PC-9 (cell line): ENCODE data around the gene KIF17. TPM values are rescaled to one million over a fixed set of nuclear protein-coding genes. Genes with fewer than 3 reads are reported as not detected.

Experiments used
- BruUV-seq: library from RNA; stranded (reverse); fragments of 400-500 nt; replicated peaks from 2 replicates; lab custom pipeline; 2021; lab: Mats Ljungman, UMichigan
- CTCF ChIA-PET: fragments of 300-600 bp; sonication (Branson Sonifier 250); formaldehyde crosslinking; loops from one replicate; lab custom pipeline; 2022; ENCODE audit warnings: antibody characterized with exemption; lab: Charles Lee
- POLR2A ChIA-PET: fragments of 300-600 bp; sonication (Branson Sonifier 250); formaldehyde crosslinking; loops from one replicate; lab custom pipeline; 2022; ENCODE audit warnings: antibody characterized with exemption; ENCODE audit not compliant: unreplicated experiment; lab: Charles Lee
- DNase-seq, 2 experiments: peaks; one replicate each; pipeline versions ENCODE4 v3.0.0 to v3.0.0-alpha.2; 2015 to 2022; ENCODE audit warnings: mixed read lengths in 1 of 2
- H2AFZ ChIP-seq: fragments of 200-600 bp; sonication (generic); 2 replicates; pipeline ENCODE4 v1.8.1; 2017; ENCODE audit warnings: antibody characterized with exemption
- H3F3A ChIP-seq: fragments of 200-600 bp; sonication (generic); 2 replicates; pipeline ENCODE4 v1.8.1; 2017; ENCODE audit warnings: antibody characterized with exemption, mild to moderate bottlenecking, low read depth; ENCODE audit not compliant: insufficient read depth
- H3K27ac ChIP-seq: fragments of 200-600 bp; sonication (generic); 2 replicates; pipeline ENCODE4 v1.6.1; 2016; ENCODE audit warnings: mixed run types
- H3K27me3 ChIP-seq: fragments of 200-600 bp; sonication (generic); 2 replicates; pipeline ENCODE4 v1.6.1; 2016; ENCODE audit warnings: low read depth, mixed run types; ENCODE audit not compliant: insufficient read depth
- H3K36me3 ChIP-seq: fragments of 200-600 bp; sonication (generic); 2 replicates; pipeline ENCODE4 v1.6.1; 2016; ENCODE audit warnings: low read depth, mixed run types
- H3K4me1 ChIP-seq: fragments of 200-600 bp; sonication (generic); replicated peaks from 2 replicates; pipeline ENCODE4 v1.6.1; 2016; ENCODE audit warnings: mixed run types; ENCODE audit not compliant: insufficient read depth
- H3K4me2 ChIP-seq: fragments of 200-600 bp; sonication (generic); 2 replicates; pipeline ENCODE4 v1.6.1; 2017; ENCODE audit warnings: mixed run types
- H3K4me3 ChIP-seq: fragments of 200-600 bp; sonication (generic); 2 replicates; pipeline ENCODE4 v1.6.1; 2016; ENCODE audit warnings: mixed run types
- H3K79me2 ChIP-seq: fragments of 200-600 bp; sonication (generic); 2 replicates; pipeline ENCODE4 v1.6.1; 2017; ENCODE audit warnings: low read depth, mixed run types
- H3K9me2 ChIP-seq: fragments of 200-600 bp; sonication (generic); 2 replicates; pipeline ENCODE4 v1.8.1; 2017; ENCODE audit warnings: mild to moderate bottlenecking; ENCODE audit not compliant: insufficient read depth
- H3K9me3 ChIP-seq: fragments of 200-600 bp; sonication (generic); 2 replicates; pipeline ENCODE4 v1.8.1; 2016; ENCODE audit warnings: low read depth; ENCODE audit not compliant: insufficient read depth
- H4K20me1 ChIP-seq: fragments of 200-600 bp; sonication (generic); 2 replicates; pipeline ENCODE4 v1.8.1; 2017; ENCODE audit not compliant: insufficient read depth
- CTCF ChIP-seq: fragments of 200-600 bp; sonication (generic); conservative IDR thresholded peaks from 2 replicates; pipeline ENCODE4 v1.6.1; 2017; ENCODE audit warnings: mixed run types, antibody characterized with exemption, mild to moderate bottlenecking, moderate library complexity
- EZH2 ChIP-seq: fragments of 200-600 bp; sonication (generic); IDR thresholded peaks from 2 replicates; pipeline ENCODE4 v1.8.0; 2017; ENCODE audit warnings: antibody characterized with exemption, low read depth
- intact Hi-C: fragments of 100-400 bp; cut with micrococcal nuclease; formaldehyde crosslinking; loops from one replicate; pipeline ENCODE4 v1.10.0; 2022; ENCODE audit not compliant: unreplicated experiment
- total RNA-seq: library from RNA; stranded (reverse); gene quantifications from 2 replicates; pipeline ENCODE4 v1.2.3, GENCODE V29; 2021

KIF17 gene
- total RNA-seq, 1 experiment from 2014 or later = 1.2 TPM

DNA sequence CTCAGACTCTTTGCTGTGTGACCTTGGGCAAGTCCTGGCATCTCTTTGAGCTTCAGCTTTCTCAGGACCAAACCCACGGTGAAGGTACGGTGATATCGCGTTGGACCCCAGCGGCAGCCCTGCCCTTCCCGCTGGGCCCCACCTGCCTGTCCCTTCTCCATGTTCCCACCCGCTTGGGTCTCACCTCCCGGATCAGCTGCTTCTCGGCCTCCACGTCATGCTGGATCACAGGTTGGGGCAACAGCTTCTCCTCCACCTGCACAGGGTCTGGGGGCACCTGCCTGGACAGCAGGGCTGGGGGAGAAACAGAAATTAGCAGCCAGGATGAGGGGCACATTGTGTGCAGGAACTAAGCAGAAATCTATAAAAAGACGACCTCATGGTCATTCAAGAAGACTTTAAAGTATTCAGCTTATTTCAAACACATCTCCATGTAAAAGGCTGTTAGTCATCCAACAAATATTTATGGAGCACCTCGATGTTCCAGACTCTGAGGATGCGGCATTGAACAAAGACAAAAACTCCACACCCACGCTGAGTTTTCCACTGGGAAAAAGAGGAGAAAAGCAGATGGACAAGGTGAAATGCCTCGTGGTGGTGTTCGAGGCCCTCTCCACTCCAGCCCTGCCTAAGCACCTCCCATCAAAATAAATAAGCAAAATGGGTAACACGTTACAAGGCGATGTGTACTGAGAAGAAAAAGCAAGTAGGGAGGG lies 19.5 kb downstream of the KIF17 start:
- H3K36me3 ChIP-seq = no peaks in the 10 kb centered on the region
- ChIA-PET CTCF (no interaction called here), POLR2A (no interaction called here)
- no peak overlapping the region for H2AFZ ChIP-seq
- no peaks in the 10 kb centered on the region for H3K27me3 ChIP-seq
- no peaks in the 10 kb centered on the region for H3K9me2 ChIP-seq
- no peaks in the 10 kb centered on the region for H4K20me1 ChIP-seq
- H3K9me3 ChIP-seq = no peaks in the 10 kb centered on the region
- DNase-seq = no peak
- no peak overlapping the region for H3K4me3 ChIP-seq
- BruUV-seq = no TSS peak
- H3K4me2 ChIP-seq = no peak overlapping the region
- H3K79me2 ChIP-seq = no peaks in the 10 kb centered on the region
- H3K4me1 ChIP-seq = peaks cover 5% of the 10 kb centered on the region; the same call in 1 of the 2 replicates
- no peak overlapping the region for H3K27ac ChIP-seq
- intact Hi-C loops = loop anchor here (5.0 kb wide), 1 partner anchor 34 kb away; the partner anchor contains the start of gene SH2D5
- TF ChIP-seq EZH2 (no peak), CTCF (no peak)
- no peaks in the 10 kb centered on the region; the same call in 1 of the 2 replicates for H3F3A ChIP-seq

- ChIA-PET CTCF (interaction anchor here (1.0 to 1.2 kb wide), 3 partner anchors 8 to 554 kb away, joined by 3 to 4 read pairs (median 4); no protein-coding TSS in a partner anchor), POLR2A (no interaction called here)
- H3K4me2 ChIP-seq = peak overlapping the region; percentile 93
- no TSS peak for BruUV-seq
- H3K27me3 ChIP-seq = no peaks in the 10 kb centered on the region
- no peaks in the 10 kb centered on the region for H3K79me2 ChIP-seq
- no peaks in the 10 kb centered on the region for H3K9me3 ChIP-seq
- H3K4me3 ChIP-seq = no peak overlapping the region
- no peaks in the 10 kb centered on the region; the same call in 1 of the 2 replicates for H3F3A ChIP-seq
- no peak overlapping the region for H2AFZ ChIP-seq
- H3K27ac ChIP-seq = no peak overlapping the region
- no peaks in the 10 kb centered on the region for H4K20me1 ChIP-seq
- TF ChIP-seq EZH2 (no peak), CTCF (no peak)
- intact Hi-C loops = loop anchor here (5.0 kb wide), 1 partner anchor 35 kb away; the partner anchor contains the start of gene SH2D5
- no peaks in the 10 kb centered on the region for H3K36me3 ChIP-seq
- H3K4me1 ChIP-seq = peaks cover 5% of the 10 kb centered on the region; the same call in 1 of the 2 replicates
- H3K9me2 ChIP-seq = no peaks in the 10 kb centered on the region
- no peak for DNase-seq
Measured at GRCh38 chr1:20697563-20697962, 20.2 kb downstream of the KIF17 start.

- ChIA-PET CTCF (interaction anchor here (0.6 to 1.2 kb wide), 13 partner anchors 9 to 1279 kb away, joined by 3 to 12 read pairs (median 4); no protein-coding TSS in a partner anchor), POLR2A (interaction anchor here (0.6 to 0.7 kb wide), 2 partner anchors 285 to 498 kb away, joined by 3 to 6 read pairs; no protein-coding TSS in a partner anchor)
- H3K9me2 ChIP-seq = no peaks in the 10 kb centered on the region
- no peaks in the 10 kb centered on the region for H3K36me3 ChIP-seq
- intact Hi-C loops = loop anchor here (1.0 to 5.0 kb wide), 2 partner anchors 36 to 499 kb away; partner anchors contain the start of gene SH2D5
- H2AFZ ChIP-seq = peak overlapping the region; percentile 83
- no peaks in the 10 kb centered on the region for H3K79me2 ChIP-seq
- no peaks in the 10 kb centered on the region; the same call in 1 of the 2 replicates for H3F3A ChIP-seq
- peak overlapping the region; percentile 93 for H3K4me2 ChIP-seq
- TF ChIP-seq CTCF = peak; percentile 84
- no peak for TF ChIP-seq EZH2
- peak overlapping the region; percentile 65; the same call in 1 of the 2 replicates for H3K4me3 ChIP-seq
- H3K27me3 ChIP-seq = no peaks in the 10 kb centered on the region
- H4K20me1 ChIP-seq = no peaks in the 10 kb centered on the region
- peaks cover 5% of the 10 kb centered on the region; the same call in 1 of the 2 replicates for H3K4me1 ChIP-seq
- DNase-seq = peak; percentile 67 to 90
- BruUV-seq = no TSS peak
- peak overlapping the region; percentile 53; the same call in 1 of the 2 replicates for H3K27ac ChIP-seq
- no peaks in the 10 kb centered on the region for H3K9me3 ChIP-seq
Measured at GRCh38 chr1:20696397-20697333, 21.1 kb downstream of the KIF17 start.
